Hematopoietic multipotent progenitor cell treated with erythropoietin and hydrocortisone succinate and interleukin-3 and kit ligand, for 8 days (in vitro differentiated cells): ENCODE data around the gene MAPKAP1.

Experiments
- DNase-seq: peaks from one replicate; pipeline ENCODE4 v3.0.0-alpha.2; 2015

The MAPKAP1 gene

DNA sequence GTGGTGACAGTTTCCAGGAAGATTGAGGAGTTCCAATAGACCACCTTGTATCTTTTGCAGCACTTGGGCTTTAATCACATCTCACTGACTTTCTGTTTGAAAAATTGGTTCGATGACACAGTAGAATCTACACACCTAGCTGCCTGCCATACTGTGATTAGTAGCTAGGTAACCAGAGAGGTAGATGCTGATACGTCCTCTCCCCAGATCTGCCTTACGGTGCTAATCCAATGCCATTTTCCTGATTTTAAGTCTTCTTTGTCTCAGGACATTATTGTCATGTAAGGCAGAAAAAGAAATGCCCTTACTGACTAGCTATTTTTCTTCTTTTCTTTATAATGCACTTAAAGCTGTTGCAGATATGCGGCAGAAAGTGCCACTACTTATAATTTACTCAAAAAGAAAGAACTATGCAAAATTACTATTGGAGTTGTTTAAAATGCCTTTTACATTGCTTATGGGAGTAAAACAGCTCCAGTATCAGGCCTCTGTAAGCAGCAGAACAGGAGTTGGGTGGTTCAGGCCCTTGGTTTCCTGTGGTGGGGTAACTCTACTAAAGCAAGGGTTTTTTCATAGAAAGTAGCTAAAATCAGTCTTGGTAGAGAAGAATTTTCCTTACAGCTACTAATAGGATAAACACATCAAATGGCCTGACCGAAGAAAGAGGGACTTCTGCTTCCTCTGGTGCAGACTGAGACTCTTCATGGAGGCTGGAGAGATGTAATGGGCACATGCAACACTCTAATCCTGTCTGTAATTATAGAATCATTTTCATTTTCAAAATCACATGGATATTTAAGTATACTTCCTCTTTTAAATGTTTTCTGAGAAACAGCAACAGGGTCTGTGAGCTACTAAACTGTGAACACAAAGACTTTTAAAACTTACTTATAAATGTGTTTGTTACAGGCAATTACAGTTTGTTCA lies 177.2 kb downstream of the MAPKAP1 start:
- DNase-seq, result no peak

DNA sequence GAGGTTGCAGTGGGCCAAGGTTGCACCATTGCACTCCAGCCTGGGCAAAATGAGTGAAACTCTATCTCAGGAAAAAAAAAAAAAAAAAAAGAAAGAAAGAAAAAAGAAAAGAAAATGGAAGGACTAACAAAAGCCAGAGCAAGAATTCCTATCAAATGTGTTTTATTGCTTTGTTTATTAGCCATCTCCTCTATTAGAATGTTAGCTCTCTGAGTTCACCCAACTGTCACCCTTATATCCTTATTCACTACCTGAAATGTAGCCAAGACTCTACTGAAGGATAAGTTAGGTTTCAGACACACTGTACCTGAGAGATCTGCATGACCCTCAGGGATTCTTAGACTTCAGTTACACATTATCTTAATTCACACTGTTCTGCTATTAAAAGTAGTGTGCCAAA lies 177.9 kb downstream of the MAPKAP1 start:
- no peak for DNase-seq

DNA sequence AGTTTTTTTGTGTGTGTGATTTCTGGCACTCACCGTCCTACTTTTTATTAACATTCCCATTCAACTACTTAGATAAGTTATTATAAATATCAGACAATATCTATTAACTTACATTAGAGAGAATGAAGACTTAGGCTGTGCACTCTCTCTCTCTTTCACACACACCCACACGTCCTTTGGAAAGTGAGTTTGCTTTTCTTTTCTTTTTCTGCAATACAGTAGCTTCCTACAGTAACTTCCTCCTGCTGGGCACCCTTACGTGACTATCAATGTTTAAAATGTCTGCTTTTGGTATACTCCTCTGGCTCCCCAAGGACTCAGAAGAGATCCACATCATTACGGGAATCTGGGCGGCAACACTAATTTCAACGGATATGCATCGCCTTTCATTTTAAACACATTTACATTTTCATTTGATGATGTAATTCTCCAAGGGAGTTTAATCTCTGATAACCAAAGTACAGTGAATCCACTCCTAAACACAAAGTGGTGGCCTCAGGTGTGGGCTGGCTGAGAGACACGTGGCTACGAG lies 179.5 kb downstream of the MAPKAP1 start:
- DNase-seq, result no peak

DNA sequence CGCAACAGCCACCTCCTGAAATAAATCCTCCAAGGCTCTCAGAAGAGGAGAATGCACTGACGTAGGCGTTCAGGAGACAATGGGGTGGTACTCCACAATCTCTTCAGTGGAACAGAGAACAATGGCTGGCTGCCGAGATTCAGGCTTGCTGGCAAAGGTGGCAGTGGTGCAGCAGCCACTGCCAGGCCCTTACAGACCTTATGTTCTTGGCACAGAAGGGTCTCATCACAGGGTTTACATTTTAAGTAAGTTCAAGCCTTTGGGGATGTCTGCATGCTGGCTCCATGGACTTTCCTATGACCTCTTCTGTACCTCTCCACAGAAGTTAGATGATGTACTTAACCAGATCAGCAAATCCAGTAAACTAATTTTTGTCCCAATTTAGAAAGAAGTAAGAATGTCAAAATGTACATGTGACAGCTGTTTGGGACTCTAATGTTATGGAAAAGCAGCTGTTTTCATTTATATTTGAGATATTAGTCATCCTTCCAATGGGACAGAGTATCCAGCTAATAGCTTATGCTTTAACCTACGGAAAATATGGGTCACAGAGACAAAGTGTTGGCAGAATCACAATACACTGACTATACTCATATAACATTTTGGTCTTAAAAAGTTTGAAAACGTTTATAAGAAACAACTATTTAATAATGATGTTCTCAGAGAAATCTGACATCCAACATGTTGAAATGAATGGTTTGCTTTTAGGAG lies 180.9 kb downstream of the MAPKAP1 start:
- DNase-seq, result no peak

DNA sequence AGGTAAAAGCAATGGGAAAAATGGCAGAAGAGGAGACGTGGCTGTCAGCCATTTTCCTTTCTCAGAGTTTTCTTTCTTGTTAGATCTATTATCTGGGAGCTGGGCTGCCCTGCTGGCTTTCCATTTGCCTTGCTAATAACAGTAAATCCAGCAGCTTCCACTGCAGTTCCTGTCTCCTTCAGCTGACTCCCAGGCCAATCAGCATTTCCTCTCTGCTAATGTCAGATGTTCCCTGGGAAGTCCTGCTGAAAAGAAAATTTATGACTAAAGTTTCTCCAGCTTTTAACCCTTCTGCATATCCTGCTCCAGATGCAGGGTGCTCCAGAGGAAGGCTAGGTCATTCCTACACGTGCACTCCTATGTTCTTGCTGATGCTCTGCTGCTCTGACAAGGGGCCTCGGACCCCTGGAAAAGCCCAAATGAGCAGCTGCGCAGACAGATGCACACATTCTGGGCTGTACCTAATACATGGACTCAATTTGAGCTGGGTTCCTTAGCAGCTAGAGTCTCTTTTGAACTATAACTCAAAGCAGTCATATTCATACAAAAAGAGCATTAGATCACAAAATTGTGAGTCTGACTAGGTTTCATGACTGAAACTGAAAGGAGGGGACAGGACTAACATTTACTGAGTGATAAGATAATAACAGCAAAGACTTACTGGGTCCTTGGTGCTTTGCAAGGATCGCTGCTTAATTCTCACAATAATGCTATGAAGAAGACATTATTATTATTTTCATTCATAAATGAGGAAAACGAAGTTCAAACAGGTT lies 182.2 kb downstream of the MAPKAP1 start:
- no peak for DNase-seq

DNA sequence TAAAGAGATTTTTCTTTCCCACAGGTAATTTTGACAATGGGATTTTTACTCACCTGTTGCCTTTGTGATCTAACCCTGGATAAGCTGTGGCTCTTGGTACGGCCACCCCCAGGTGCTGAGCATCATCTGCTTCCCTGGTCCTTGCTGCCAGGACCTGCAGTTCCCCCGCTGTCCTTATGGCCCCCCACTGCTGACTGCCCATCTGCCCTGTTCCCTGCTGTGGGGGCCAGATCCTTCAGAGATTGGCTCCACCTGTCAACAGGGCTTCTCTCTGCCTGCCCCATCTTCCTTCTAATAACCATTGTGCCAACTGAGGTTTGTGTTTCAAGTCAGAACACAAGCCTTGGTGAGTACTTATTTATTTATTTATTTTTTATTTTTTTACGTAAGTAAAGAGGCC lies 183.3 kb downstream of the MAPKAP1 start:
- no peak for DNase-seq

DNA sequence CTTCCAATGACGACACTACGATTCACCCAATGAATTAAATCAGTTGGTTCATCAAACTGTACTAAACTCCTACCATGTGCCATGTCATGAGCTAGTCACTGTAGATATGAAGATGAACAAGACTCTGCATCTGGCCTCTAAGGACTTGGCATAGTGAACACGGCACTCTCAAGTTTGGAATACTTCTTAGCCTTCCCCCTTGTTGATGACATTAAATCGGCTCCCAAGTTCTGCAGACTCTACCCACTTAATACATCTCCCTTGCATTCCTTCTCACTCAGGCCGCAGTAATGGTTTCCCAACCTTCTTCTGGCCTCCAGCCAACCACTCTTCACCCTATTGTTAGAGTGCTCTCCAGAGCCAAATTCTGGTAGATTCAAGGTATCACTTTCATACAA lies 184.7 kb downstream of the MAPKAP1 start:
- DNase-seq, result no peak

DNA sequence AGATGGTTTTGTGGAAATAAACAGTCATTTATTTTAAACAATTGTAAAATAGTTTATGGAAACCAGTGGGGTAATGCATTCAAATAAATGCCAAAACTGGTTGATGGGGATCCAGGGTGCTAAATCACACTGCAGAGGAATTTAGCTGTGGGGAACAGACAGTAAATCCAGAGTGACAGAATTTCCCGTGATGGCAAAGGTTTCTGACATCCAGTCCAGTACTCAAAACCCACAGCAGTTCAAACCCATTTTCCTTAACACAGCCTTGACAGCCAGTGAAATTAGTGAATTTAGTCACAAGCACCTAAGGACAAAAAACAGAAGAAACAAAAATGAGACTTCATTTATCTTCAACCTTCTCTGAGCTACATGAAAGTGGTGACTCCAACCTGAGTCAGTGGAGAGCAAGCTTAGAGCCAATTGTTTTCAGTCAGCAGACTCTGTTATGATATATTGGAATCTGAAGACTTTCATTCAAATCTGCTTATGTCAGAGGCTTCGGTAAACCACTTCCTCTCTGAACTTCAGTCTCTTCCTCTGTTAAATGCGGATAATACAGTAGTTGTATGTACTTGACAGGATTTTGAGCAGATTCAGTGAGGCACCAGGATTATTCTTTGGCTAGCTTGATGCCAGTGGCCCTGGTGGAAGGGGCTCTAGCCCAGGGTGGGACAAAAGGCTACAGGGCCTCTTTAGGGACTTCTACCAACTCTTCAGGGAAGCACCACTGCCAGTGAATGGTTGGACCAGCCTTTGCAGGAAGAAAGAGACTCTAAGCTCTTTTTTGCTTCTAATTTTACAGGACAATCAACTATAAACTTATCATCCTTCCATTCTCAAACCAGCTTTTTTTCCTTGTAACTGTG lies 185.3 kb downstream of the MAPKAP1 start:
- DNase-seq, result no peak

DNA sequence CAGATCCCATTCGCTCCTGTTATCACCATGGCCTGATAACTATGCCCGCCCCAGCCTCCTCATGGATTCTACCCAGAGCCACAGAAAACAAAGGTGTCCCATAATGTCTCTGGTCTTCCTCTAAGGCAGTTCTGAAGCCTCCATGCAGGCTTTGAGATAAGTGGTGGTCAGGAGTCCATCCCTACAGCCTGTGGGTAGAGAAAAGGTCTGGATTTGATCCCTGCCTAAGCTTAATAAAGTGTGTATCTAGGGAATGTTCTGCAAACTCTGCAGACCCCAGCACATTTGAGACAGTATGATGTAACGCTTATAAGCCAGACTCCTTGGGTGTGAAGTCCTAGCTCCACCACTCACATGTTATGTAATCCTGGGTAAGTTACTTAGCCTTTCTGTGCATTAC lies 187.3 kb downstream of the MAPKAP1 start:
- DNase-seq, result no peak

DNA sequence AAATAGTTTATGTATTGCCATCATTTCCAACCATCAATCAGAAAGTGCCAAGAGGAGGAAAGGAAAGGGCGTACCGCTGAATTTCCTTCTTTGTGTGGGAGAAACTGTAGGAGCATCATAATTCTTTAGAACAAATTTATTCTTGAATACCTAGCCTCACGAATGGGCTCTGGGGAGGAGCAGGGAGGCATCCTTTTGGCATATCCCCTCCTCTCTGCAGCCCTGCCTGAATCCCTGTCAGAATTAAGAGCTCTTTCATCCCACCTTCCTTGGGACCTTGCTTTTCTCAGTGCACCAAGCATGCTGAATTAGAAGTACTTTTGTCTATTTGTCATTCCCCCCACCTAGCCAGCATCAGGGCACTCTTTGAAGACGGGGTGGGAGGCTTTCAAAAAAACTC lies 189.4 kb downstream of the MAPKAP1 start:
- DNase-seq, result no peak

DNA sequence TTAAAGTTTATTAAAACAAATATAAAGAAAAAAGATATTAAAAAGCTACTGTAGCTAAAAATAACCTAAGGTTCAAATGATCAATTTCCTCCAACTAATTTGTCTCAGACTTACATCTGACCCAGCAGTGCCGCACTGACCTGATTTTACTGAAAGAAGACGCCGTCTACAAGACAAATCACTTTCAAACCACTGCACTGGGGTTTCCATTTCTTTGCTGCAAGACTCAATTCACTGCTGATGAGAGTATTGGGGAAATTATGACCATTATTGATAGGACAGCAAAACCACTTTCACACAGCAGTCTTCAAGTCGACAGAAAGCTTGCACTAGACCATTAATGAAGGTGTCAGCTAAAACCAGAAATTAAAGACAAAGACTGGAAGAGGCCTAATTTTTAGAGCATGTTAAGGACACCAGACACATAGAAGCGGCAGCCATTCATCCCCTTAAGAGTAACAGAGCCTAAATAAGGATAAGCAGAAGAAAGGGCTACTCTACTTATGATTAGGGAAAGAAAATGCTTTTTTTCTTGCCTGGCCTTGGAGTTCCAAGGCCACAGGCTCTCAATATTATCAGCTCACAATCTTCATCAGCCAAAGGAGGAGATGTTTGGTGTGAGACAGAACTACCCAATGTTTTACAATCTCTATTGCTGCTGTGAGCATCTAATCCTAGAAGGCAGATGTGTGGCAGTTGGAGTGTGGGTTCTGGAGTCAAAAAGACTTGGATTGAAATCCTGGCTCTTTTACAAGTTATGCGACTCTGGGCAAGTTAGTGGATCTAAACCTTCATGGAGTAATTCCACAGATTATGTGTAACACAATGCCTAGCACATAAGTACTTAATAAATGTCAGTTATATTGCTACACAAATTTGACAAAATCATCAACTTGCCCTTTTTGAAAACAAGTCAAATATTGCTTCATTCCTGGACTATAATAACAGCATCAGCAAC lies 190.7 kb downstream of the MAPKAP1 start:
- no peak for DNase-seq

DNA sequence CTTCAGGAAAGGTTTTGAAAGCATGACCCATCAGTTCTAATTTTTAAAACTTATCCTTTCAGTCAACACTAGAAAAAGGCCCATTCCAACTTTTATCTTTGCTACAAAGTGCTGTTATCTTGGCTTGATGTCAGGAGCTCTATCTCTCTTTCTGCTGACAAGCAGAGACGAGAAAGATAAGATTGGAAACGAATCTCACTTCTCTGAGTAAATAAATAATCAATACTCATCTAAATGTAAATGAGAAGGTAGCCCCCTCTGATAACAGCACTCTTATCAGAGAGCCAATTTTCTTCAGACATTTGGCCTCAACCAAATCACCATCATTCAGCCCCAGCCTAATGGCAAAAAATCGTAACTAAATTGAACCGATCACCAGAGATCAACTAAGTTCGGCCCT lies 191.7 kb downstream of the MAPKAP1 start:
- DNase-seq, result no peak

DNA sequence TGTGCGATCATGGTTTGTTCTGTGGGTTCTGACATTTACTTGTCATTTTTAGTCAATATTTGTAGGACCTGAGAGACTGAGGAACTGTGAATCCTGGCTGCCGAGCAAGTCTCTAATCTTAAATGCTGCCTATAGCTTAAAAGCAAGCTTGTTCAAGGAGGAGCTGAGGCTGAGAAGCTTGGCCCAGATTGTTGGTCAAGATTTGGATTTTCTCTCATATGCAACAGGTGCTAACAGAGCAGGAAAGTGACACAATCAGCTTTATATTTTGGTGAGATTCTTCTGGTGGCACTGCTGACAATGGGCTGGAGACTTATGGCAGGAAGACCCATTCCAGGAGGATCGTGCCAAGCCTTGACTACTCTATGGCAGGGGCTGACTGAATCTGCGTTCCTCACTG lies 192.5 kb downstream of the MAPKAP1 start:
- DNase-seq, result no peak

DNA sequence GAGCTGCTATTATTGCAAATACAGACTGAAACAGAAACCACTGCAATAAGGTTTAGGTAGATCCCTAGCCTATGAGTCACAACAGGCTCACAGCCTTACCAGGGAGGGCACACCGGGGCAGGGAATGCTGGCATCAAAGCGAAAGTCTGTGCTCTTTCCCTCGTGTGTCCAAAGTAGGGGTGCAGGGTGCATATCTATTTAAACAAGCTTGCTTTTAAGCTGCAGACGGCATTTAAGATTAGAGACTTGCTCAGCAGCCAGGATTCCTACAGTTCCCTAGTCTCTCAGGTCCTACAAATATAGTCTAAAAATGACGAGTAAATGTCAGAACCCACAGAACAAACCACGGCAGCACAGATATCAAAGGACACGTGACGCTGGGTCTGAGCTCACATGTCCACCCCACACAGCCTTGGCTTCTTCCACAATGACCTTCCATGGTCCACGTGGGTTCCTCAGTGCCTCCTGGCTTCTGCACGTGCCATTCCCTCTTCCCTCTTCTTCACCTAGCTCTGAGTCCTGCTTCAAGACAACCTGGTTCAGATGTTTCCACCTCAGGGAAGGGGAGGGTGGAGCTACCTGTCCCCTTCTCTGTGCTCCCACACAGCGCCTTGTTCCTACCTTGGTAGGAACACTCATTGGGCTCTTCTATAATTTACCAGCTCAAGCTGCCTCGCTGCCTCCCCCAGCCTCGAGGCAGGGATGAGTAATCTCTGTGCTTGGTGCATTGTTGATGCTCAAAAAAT lies 193.2 kb downstream of the MAPKAP1 start:
- DNase-seq, result peak; percentile 70

DNA sequence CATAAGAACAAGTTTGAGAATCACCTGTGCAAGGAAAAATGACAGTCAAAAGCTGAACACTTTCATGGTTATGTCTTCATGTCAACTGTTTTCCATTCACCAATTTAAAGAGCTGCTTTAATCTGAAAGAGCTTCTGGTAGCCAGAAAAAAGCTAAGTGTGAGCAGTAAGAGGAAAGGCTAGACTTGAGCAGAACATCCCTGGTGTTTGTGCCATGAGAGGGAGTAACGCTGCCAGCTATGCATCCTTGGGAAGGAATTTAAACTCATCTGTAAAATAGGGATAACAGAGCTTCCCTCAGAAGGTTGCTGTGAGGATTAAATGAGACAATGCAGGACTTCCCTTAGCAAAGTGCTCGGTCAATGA lies 193.7 kb downstream of the MAPKAP1 start:
- no peak for DNase-seq

DNA sequence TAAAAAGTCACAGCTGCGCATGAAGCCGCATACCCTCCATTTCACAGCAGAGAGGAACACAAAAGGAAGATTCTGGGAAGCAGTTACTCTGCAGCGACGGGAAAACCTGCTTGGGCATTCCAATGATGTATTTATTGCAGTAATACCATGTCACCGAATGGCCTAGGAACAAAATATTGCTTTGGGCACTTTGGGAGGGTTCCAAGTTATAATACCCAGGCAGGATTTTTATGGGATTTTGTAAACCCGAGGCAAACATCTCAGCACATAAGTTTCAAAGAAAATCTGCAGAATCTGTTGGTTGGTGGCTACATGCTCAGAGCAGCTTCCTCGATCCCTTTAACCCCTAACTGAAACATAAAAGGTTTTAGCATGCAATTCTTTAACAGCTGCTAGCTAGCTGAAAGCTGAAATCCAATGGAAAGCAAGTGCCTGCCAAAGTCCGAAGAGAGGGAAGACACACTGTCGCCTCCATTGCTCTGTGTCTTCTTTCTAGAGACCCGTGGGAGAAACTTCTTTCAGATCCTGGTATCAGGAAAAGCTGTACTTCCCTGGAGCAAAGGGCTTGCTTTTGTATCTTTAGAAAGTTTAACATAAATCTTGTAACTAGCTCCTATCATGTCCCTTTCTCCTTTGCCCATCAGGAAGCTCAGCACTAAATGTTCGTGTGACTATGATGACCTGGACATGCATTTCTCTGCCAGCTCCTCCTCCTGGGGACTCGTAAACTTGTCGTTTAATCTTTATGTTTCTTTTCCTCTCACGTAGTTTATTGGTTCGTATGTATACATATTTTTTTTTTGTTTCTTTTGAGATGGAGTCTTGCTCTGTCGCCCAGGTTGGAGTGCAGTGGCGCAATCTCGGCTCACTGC lies 195.0 kb downstream of the MAPKAP1 start:
- DNase-seq, result no peak

DNA sequence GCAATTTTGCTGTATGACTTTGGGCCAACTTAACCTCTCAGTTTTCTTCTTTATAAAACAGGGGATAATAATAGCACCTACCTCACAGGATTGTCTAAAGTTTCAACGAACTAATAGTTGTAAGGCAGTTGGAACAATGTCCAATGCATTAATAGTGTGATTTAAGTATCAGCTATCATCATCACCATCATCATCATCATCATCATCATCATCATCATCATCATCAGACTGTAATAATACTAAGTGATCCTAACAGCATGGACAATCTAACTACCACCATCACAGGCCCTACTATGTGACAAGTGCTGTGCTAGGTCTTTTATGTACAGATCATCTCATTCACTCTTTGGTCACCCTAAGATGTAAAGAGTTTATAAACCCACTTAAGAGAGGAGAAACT lies 196.0 kb downstream of the MAPKAP1 start:
- no peak for DNase-seq

DNA sequence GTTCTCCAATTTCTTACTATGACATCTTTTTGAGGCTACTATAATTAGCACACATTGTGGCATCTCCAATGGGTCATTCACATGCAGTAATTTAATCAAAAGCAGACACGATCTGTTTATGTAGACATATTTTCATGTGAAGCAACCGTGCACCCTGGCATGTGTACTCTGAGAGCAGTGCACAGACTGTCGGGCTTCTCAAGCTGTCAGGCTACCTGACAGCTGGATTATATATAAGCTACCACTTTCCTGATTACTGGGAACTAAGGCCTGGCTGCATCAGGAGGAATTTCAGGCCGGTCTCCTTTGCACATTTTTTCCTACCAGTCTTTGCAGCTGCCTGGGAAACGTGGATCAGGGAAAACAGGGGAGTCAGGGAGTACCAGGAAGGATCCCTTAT lies 197.5 kb downstream of the MAPKAP1 start:
- DNase-seq, result no peak

DNA sequence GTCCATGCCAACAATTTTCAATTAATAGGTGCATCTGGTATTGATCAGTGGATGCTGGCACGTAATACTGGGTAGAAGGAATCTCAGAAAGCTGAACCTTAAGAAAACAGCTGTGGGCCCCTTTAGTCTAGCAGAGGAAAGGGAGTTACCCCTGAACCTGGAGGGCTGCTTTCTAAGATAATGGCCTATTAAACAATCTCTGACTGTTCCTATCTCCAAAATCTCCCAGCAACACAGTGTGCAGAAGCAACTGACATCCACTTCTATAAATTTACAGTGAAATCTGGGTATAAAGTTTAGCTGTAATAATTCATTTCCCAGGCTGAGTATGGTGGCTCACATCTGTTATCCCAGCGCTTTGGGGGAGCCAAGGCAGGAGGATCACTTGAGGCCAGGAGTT lies 198.8 kb downstream of the MAPKAP1 start:
- peak; percentile 22 for DNase-seq
